ENCODE results near the gene MYOD1. TPM values are rescaled to one million over a fixed set of nuclear protein-coding genes. Genes with fewer than 3 reads are reported as not detected.

Gene MYOD1
- total RNA-seq, 1 experiment from 2014 or later, result not detected

DNA sequence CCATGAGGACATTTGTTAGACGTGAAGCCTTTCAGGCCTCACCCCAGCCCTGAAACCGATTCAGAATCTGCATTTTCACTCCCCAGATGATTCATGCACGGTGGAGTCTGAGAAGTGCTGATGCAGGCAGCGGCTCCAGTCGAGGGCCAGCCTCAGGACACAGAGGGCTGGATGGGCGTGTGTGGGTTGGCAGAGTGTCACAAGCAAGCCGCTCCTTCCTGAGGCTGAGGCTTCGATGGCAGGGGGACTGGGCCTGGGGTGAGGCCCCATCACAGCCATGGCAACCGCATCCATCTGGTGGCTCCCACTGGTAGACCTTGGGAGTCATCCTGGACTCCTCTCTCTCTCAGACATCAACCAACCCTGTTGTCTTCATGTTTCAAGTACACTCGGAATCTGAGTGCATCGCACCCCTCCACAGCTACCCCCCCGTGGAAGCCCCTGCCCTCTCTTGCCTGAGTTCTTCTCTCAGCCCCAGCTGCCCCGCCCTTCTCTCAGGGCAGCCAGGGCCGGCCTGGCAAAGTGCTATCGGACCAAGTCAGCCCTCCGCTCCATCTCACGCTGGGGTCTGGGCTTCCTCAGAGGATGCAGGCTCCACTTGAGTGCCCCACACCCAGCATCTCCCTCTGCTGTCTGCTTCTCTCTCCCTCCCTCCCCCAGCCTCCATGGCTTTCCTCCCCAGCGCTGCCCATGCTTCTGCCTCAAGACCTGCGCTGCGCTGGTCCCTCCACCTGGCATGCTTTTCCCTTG, 25.8 kb downstream of the MYOD1 start:
- Histone ChIP-seq H3K27me3 (ENCODE audit: insufficient read depth, low read length) (no peaks in the 10 kb centered on the region), H3K9me3 (ENCODE audit: control insufficient read depth in 1 of 2, insufficient read depth in 1 of 2, low read depth in 1 of 2, low read length in 2 of 2) (no peaks in the 10 kb centered on the region), H3K9ac (ENCODE audit: low read length) (no peak overlapping the region), H3K4me1 (ENCODE audit: control insufficient read depth in 1 of 2, insufficient read depth in 2 of 2, low read length in 2 of 2) (0 out of 4 replicates have a peak, but pooled peaks cover 0 to 5% of the 10 kb centered on the region in 2 experiments), H3K27ac (ENCODE audit: low read depth, low read length) (no peak overlapping the region), H4K20me1 (ENCODE audit: insufficient read depth) (no peaks in the 10 kb centered on the region), H3K4me3 (replicated peaks in 1 of 2; ENCODE audit: low read depth in 1 of 2, low read length in 2 of 2) (no peak overlapping the region), H2AFZ (ENCODE audit: low read depth, low read length, poor library complexity, severe bottlenecking) (no peak overlapping the region), H3K9me2 (ENCODE audit: insufficient read depth) (no peaks in the 10 kb centered on the region), H3K36me3 (ENCODE audit: control insufficient read depth in 1 of 2, insufficient read depth in 2 of 2, low read length in 2 of 2) (no peaks in the 10 kb centered on the region), H3K79me2 (ENCODE audit: insufficient read depth, low read length) (no peaks in the 10 kb centered on the region), H3K4me2 (ENCODE audit: low read length) (no peak overlapping the region)
- ChIA-PET CTCF (no interaction called here), RAD21 (ENCODE audit: low non-redundant PET in 1 of 2, low total read pairs in 2 of 2, uncharacterized antibody in 2 of 2, unreplicated experiment in 2 of 2) (no interaction called here), POLR2A (no interaction called here)
- DNase-seq (ENCODE audit: low read depth, low spot score) (no peak), ATAC-seq (no peak)
- intact Hi-C loops (cut with micrococcal nuclease), result no loop called here
- no TSS peak for BruUV-seq (replicated peaks)
- no peak for TF ChIP-seq TCF7L2 (IDR thresholded peaks at IDR 0.05; ENCODE audit: borderline replicate concordance, extremely low read depth, insufficient read depth, insufficient read length)
- no peak for TF ChIP-seq ZFX (IDR thresholded peaks at IDR 0.05)
- TF ChIP-seq, protein P1, sequence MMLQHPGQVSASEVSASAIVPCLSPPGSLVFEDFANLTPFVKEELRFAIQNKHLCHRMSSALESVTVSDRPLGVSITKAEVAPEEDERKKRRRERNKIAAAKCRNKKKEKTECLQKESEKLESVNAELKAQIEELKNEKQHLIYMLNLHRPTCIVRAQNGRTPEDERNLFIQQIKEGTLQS (IDR thresholded peaks at IDR 0.05), result no peak
- TF ChIP-seq EZH2phosphoT487 (IDR thresholded peaks at IDR 0.05; ENCODE audit: borderline replicate concordance), result no peak
- no peak for TF ChIP-seq YY1 (IDR thresholded peaks at IDR 0.05; ENCODE audit: extremely low read depth, insufficient replicate concordance, low read depth, low read length)
- no peak for TF ChIP-seq ELF1 (IDR thresholded peaks at IDR 0.05; ENCODE audit: borderline replicate concordance, low read depth)
- TF ChIP-seq, protein P2, sequence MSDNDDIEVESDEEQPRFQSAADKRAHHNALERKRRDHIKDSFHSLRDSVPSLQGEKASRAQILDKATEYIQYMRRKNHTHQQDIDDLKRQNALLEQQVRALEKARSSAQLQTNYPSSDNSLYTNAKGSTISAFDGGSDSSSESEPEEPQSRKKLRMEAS (IDR thresholded peaks at IDR 0.05), result no peak
- no peak for TF ChIP-seq SIN3A (IDR thresholded peaks at IDR 0.05; ENCODE audit: low read depth)
- no peak for TF ChIP-seq EZH2 (IDR thresholded peaks at IDR 0.05)
- TF ChIP-seq FOSL1 (IDR thresholded peaks at IDR 0.05; ENCODE audit: low read depth), result no peak
- no peak for TF ChIP-seq POLR2AphosphoS5 (IDR thresholded peaks at IDR 0.05; ENCODE audit: low read depth, low read length)
